Lung (tissue), 12 donors: ENCODE results near the gene SUPT3H. TPM values are rescaled to one million over a fixed set of nuclear protein-coding genes. Genes with fewer than 3 reads are reported as not detected.

Source experiments
- ATAC-seq: fragments of 200-7000 bp; cut with Tn5 transposase; one replicate; pipeline ENCODE4 v1.9.1; 2020; ENCODE audit warnings: moderate number of reproducible peaks; ENCODE audit not compliant: insufficient read depth, low FRiP score
- DNase-seq, 3 donors: peaks; one replicate each; pipeline ENCODE4 v3.0.0-alpha.2; 2013 to 2017
- H3K27ac ChIP-seq, 2 donors: one replicate each; pipeline ENCODE4 v1.5.1; 2013; ENCODE audit warnings: mild to moderate bottlenecking in 2 of 2, moderate library complexity in 2 of 2, control low read depth in 1 of 2, inconsistent platforms in 1 of 2, low read depth in 1 of 2, low read length in 1 of 2
- H3K27me3 ChIP-seq, 3 donors: one replicate each; pipeline ENCODE4 v1.5.1; 2013; ENCODE audit warnings: low read length in 2 of 3; ENCODE audit not compliant: control insufficient read depth in 3 of 3, insufficient read depth in 3 of 3
- H3K36me3 ChIP-seq, 4 donors: one replicate each; pipeline ENCODE4 v1.5.1; 2013; ENCODE audit warnings: low read length in 4 of 4, mild to moderate bottlenecking in 1 of 4, moderate library complexity in 1 of 4; ENCODE audit not compliant: control insufficient read depth in 4 of 4, insufficient read depth in 4 of 4
- H3K4me1 ChIP-seq, 5 donors: one replicate each; pipeline ENCODE4 v1.5.1; 2013; ENCODE audit warnings: low read length in 5 of 5, mild to moderate bottlenecking in 2 of 5, moderate library complexity in 1 of 5; ENCODE audit not compliant: control insufficient read depth in 5 of 5, insufficient read depth in 5 of 5
- H3K4me3 ChIP-seq: one replicate; pipeline ENCODE4 v1.5.1; 2013; ENCODE audit warnings: mild to moderate bottlenecking, control low read depth, moderate library complexity
- H3K9ac ChIP-seq, 2 donors: one replicate each; pipeline ENCODE4 v1.5.1; 2013; ENCODE audit warnings: low read length in 2 of 2, control low read depth in 1 of 2; ENCODE audit not compliant: insufficient read depth in 1 of 2
- H3K9me3 ChIP-seq, 4 donors: one replicate each; pipeline ENCODE4 v1.5.1; 2013; ENCODE audit warnings: low read length in 3 of 4, mild to moderate bottlenecking in 1 of 4, moderate library complexity in 1 of 4; ENCODE audit not compliant: control insufficient read depth in 4 of 4, insufficient read depth in 3 of 4
- CTCF ChIP-seq: IDR thresholded peaks from 2 replicates; pipeline ENCODE4 v1.5.1; 2012; ENCODE audit warnings: mild to moderate bottlenecking; ENCODE audit errors: control extremely low read depth, extremely low read depth
- WGBS, 2 donors: extraction: QIAGEN DNeasy Blood & Tissue Kit; methylation state at CpG; one replicate each; pipeline ENCODE4 v1.1.7; 2013; 5-methylcytosine and 5-hydroxymethylcytosine counted together
- polyA plus RNA-seq, 2 donors: library from polyadenylated mRNA; stranded (reverse); fragments of 200-250 nt; gene quantifications; one replicate each; pipeline ENCODE4 v1.2.1, GENCODE V29; 2013
- total RNA-seq, 2 donors: library from RNA; depleted of rRNA in 1 of 2; stranded (reverse); fragments of >200 nt in 1 of 2; gene quantifications; one replicate each; pipeline ENCODE4 v1.2.1, GENCODE V29; 2014 to 2021
- donor health status: control.
- donor health status: control.
- donor health status: Bipolar disorder and iron deficiency.
- donor health status: healthy.
- donor health status: DM: yes; HTN: yes; CAD: no.

SUPT3H gene
- total and polyA plus RNA-seq, 4 donors = 5.2 to 17.4 (median 8.2) TPM

- Histone ChIP-seq H3K27me3 (no peaks in the 10 kb centered on the region), H3K9ac (no peak overlapping the region), H3K4me1 (no peaks in the 10 kb centered on the region), H3K27ac (no peak overlapping the region), H3K9me3 (peaks cover 0 to 8% (median 0%) of the 10 kb centered on the region in 4 donors), H3K4me3 (no peak overlapping the region), H3K36me3 (no peaks in the 10 kb centered on the region)
- no peak for DNase-seq
- WGBS, 2 donors = 53 to 79% methylated on average over 4 of the region's 4 CpGs
- no peak for TF ChIP-seq CTCF
- no peak for ATAC-seq
Measured at GRCh38 chr6:45027126-45027525, 350.6 kb downstream of the SUPT3H start.

GRCh38 chr6:45026003-45026516 is 351.7 kb downstream of the SUPT3H start:
- Histone ChIP-seq H3K9me3 (peaks cover 0 to 8% (median 0%) of the 10 kb centered on the region in 4 donors), H3K27ac (no peak overlapping the region), H3K9ac (no peak overlapping the region), H3K27me3 (no peaks in the 10 kb centered on the region), H3K4me1 (no peaks in the 10 kb centered on the region), H3K4me3 (no peak overlapping the region), H3K36me3 (no peaks in the 10 kb centered on the region)
- WGBS, 2 donors = 95 to 96% methylated on average over 2 of the region's 2 CpGs
- DNase-seq = no peak
- no peak for ATAC-seq
- no peak for TF ChIP-seq CTCF

- no peaks in the 10 kb centered on the region for H3K4me1 ChIP-seq
- peaks cover 0 to 8% (median 0%) of the 10 kb centered on the region in 4 donors for H3K9me3 ChIP-seq
- ATAC-seq (no peak), DNase-seq (no peak)
- no peak overlapping the region for H3K27ac ChIP-seq
- no peak for TF ChIP-seq CTCF
- 97 to 98% methylated on average over 3 of the region's 3 CpGs for WGBS, 2 donors
- no peaks in the 10 kb centered on the region for H3K36me3 ChIP-seq
- no peak overlapping the region for H3K4me3 ChIP-seq
- H3K9ac ChIP-seq = no peak overlapping the region
- H3K27me3 ChIP-seq = no peaks in the 10 kb centered on the region
Measured at GRCh38 chr6:45024610-45025009, 353.1 kb downstream of the SUPT3H start.

GRCh38 chr6:45021676-45022075 is 356.1 kb downstream of the SUPT3H start:
- WGBS, 2 donors = 24 to 41% methylated on average over 2 of the region's 2 CpGs
- Histone ChIP-seq H3K9me3 (no peaks in the 10 kb centered on the region), H3K27me3 (no peaks in the 10 kb centered on the region), H3K27ac (no peak overlapping the region), H3K4me3 (no peak overlapping the region), H3K9ac (no peak overlapping the region), H3K4me1 (no peaks in the 10 kb centered on the region), H3K36me3 (no peaks in the 10 kb centered on the region)
- ATAC-seq (no peak), DNase-seq (peak in 1 of 3 donors; percentile 19)
- no peak for TF ChIP-seq CTCF
